NOMO-1 (cell line): ENCODE data around the gene ADGRV1.
"Not testable (repeated sequence)": the region's sequence is repeated elsewhere in the genome, so short reads cannot be mapped to it uniquely, and the experiment has no call there.

Source experiments
- DNase-seq, 2 experiments: peaks; one replicate each; lab custom pipeline; 2025; ENCODE audit not compliant: unreplicated experiment in 2 of 2; lab: John Stamatoyannopoulos, UW

Gene ADGRV1

GRCh38 chr5:90894866-90895420 is 336.3 kb downstream of the ADGRV1 start:
- DNase-seq, result no peak

GRCh38 chr5:90897618-90898017 is 339.0 kb downstream of the ADGRV1 start:
- no peak for DNase-seq

DNA sequence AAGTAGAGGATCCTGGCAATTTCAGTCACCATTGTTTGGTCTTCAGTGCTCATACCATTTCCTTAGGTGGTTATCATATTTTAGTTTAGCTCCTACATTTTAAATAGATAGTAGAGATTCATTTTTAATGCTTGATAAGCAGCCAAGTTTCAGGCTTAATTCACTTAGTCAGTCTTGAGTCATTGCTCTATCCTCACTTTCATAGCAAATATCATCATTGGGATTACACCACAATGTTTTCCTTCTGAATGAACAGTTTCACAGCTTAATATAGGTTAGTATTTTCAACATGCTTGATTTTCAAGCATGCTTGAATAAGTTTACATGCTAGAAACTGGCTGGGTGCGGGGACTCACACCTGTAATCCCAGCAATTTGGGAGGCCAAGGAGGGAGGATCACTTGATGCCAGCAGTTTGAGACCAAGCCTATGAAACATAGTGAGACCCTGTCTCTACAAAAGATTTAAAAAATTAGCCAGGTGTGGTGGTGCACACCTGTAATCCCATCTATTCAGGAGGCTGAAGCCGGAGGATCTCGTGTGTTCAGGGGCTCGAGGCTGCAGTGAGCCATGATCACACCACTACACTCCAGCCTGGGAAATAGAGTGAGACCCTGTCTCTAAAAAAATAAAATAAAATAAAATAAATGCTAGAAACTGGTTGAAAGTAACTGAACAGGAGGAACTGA is 339.9 kb downstream of the ADGRV1 start:
- no peak for DNase-seq

DNA sequence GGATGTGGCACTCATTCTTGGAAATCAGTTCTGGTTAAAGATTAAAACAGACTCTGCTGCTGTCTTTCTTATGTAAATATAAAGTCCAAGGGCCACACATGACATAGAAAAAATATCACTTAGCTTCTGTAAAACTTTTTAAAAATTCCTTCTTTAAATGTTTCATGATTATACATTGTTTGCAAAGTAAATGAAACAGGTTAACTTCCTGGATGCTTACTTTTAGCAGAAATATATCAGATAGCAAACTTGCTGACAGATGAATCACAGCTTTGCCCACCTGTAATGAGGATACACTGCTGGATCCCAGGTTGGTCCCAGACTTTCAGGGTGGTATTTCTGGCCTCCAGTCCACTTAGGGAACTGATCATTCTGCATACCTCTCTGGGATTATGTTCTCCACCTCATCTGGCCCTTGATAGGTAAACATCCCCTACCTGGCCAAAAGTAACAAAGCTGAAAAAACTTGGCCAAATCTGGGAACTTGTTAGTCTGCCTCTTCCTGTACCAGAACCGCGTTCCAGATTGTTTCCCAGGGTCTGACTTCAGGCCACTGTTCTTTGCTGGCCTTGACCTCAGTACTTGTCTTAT is 340.5 kb downstream of the ADGRV1 start:
- no peak for DNase-seq

- no peak for DNase-seq
Observed at GRCh38 chr5:90901261-90901660, 342.7 kb downstream of the ADGRV1 start.

DNA sequence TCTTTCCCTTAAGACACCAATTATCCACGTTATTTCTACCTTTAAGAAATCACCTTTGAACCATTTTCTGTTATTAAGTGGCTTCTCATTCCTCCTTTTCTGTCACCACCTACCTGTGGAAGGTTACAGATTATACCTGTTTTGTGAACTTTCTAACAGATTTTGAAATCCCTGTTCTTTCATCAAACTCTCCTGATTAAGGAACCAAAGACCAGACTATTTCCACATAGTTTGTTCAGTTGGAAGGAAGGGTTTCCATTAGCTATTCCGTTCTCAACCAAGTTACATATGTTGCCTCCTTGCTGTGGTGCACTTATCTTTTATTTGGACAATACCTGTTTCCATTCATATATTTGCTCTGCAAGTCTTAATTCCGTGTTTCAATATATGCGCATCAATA is 343.6 kb downstream of the ADGRV1 start:
- DNase-seq, result no peak

DNA sequence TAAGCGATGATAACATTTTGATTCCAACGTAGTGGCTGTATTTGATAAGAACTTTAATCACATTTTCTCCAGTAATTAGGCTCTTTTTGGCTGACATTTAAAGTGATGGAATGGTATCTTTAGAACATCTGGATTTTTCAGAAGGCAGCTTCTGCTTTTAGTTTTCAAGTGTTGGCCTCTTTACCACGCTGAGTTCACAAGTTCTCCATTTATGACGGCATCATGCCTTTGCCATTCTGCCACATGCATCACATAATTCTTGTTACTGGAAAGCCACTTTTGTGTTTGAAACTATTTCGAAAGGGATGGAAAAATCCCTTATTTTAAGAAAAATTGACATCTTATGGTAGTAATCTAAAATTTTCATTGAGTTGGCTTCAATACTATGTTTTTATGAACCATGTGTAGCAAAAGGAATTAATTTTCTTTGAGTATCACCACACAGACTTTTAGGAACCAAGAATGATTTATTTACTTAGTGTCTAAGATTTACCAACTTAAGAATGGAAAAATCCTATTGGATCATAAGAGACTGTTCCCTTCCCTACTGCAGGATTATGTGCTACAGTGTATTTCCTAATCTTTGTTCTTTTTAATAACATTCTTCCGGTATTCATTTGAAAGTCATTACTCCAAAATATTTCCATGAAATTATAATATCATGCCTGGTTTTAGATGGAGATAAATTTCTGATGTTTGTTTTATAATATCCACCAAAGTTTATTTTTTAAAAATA is 344.2 kb downstream of the ADGRV1 start:
- peak in 1 of 2 experiments; percentile 10 for DNase-seq

- no peak for DNase-seq
Observed at GRCh38 chr5:90909101-90909503, 350.5 kb downstream of the ADGRV1 start.

DNA sequence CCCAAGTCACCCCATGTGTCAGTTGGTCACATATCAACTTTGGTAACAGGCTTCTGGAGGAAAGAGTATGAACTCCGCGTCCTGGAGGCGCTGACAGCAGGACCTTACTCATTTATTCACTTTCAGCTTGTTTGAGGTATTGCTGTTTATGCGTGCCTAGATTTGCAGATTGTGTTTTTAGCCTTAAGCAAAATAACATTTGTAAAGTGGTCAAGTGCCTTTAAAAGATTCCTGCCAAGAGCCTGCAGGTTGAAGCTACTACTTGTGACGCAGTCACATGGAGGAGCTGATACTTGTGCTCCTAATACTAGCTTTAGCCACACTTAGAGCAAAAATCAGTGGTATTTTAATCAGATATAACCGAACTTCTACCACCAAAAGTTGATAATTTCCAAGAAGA is 351.3 kb downstream of the ADGRV1 start:
- no peak for DNase-seq

DNA sequence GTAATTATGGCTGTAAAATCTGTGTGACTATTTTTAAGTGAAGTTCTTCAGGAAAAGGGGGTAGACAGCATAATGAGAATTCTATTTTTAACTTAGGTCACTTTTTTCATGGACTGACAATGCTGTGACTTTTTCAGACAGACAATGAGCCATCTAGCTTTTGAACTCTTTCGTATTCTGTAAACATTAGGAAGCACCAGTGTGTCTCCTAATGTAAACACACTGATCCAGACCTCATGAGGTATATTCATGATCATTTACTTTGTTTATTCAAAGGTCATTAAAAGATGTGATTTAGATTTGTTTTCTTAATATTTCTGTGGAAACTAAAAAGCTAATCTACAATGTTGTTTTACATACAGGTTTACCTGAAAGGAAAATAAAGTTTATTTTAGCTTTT is 352.6 kb downstream of the ADGRV1 start:
- no peak for DNase-seq

GRCh38 chr5:90912476-90912875 is 353.9 kb downstream of the ADGRV1 start:
- no peak for DNase-seq

- no peak for DNase-seq
Observed at GRCh38 chr5:90915393-90915792, 356.8 kb downstream of the ADGRV1 start.

DNA sequence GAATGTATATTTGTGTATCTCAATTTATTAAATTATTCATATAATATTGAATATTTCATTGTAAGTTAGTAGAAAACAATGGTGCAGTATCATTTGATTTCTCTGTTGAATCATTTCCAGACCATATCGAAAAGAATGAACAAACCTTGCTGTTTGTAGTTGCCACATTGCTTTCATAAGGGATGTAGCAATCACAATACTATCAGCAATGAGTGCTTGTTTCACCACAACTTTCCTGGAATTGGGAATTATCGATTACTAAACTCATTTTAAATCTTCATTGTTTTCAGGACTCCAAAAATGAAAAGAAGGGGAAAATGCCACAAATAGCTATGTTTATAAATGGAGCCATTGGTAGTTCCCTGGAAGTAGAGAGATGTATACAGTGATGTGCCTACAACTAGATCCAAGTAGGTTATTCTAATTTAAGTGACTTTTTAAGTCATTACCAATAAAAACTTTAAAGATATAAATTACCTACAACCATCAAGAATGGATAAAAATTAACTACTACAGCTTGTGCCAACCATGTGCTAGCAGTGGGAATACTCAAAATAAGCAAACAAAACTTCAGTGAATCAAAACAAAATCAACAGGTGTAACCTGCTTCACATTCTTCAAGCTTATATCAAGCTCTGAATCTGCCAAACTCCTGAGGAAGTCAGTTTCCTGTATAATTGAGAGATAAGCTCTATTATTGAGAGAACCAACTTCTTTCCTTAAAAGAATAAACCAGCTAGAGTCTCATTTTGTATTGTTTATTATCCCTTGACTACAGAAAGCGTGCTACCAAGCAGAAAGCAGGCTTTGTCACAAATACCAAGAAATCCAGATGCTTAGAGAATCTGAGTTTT is 358.6 kb downstream of the ADGRV1 start:
- no peak for DNase-seq

DNA sequence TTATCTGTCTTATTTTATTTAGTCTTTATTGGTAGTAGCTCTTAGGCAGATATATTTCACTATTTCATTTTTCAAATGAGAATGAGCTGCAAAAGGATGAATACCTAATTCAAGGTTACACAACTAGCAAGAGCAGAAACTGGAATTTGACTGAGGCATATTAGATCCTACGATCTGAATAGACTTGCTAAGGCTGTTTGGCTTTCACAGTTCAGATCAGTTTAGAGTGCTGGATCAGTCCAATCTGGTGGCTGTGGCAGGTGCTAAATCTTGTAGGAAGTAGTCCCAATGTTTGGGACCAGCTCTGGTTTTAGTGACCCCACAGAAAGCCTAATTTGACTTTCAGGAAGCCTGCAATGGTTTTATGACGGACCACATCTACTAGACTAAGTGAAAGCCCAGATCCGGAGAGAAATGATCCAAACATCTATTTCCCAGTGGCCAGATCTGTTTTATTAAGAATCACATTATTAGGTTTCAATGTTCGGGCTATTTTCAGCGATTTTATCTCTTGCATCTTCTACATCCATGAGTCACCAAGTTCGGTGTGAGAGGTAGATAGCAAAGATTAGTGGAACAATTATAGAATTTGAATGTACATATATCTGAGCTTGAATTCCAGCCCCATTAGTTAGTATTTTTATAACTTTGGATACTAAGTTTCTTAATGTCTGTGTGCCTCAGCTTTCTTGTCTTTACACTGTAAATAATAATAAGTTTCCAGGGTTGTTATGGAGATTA is 359.5 kb downstream of the ADGRV1 start:
- no peak for DNase-seq

- no peak for DNase-seq
Observed at GRCh38 chr5:90921418-90921973, 362.9 kb downstream of the ADGRV1 start.

DNA sequence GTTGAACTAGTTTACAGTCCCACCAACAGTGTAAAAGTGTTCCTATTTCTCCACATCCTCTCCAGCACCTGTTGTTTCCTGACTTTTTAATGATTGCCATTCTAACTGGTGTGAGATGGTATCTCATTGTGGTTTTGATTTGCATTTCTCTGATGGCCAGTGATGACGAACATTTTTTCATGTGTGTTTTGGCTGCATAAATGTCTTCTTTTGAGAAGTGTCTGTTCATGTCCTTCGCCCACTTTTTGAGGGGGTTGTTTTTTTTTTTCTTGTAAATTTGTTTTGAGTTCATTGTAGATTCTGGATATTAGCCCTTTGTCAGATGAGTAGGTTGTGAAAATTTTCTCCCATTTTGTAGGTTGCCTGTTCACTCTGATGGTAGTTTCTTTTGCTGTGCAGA is 365.6 kb downstream of the ADGRV1 start:
- DNase-seq, result not testable (repeated sequence)

- DNase-seq, result not testable (repeated sequence)
Observed at GRCh38 chr5:90929013-90929839, 370.6 kb downstream of the ADGRV1 start.

DNA sequence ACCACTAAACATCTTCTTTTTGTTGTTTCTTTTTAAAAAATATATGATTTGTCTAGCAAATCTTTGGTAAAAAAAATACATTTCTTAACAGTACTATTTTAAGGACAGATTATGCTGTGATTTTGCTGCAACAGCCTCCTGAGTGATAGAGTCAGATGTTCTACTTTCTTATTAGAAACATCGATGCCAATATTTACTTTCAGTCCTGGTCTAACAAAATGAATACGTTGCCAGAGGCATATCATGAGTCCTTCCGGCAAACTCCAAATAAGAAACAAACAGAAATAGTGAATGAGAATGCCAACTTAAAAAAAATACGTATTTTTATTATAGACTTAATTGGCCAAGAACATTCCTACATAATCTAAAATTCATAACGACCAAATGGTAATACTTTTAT is 371.5 kb downstream of the ADGRV1 start:
- DNase-seq, result no peak
